Activated B cell treated with CpG ODN at 0.5 μM for 24 hours (primary cell): ENCODE data around the gene TIMP3. TPM values are rescaled to one million over a fixed set of nuclear protein-coding genes. Genes with fewer than 3 reads are reported as not detected.

ENCODE experiments used
- ATAC-seq: fragments of 200-7000 bp; cut with Tn5 transposase; one replicate; pipeline ENCODE4 v1.10.0; 2021; ENCODE audit warnings: low read depth, mild to moderate bottlenecking, moderate library complexity
- CTCF ChIA-PET: fragments of 350-600 bp; sonication (Branson Sonifier 250); formaldehyde crosslinking; loops from one replicate; lab custom pipeline; 2021; ENCODE audit warnings: antibody characterized with exemption; lab: Charles Lee
- POLR2A ChIA-PET: fragments of 350-600 bp; sonication (Branson Sonifier 250); formaldehyde crosslinking; loops from one replicate; lab custom pipeline; 2021; ENCODE audit warnings: antibody characterized with exemption; lab: Charles Lee
- DNase-seq: peaks from one replicate; pipeline ENCODE4 v3.0.0; 2022
- H3K27ac Mint-ChIP-seq: one replicate; pipeline ENCODE4 v1.8.0; 2020; ENCODE audit warnings: mixed read lengths
- H3K27me3 Mint-ChIP-seq: one replicate; pipeline ENCODE4 v1.8.0; 2021; ENCODE audit warnings: mixed read lengths
- H3K36me3 Mint-ChIP-seq: one replicate; pipeline ENCODE4 v1.8.0; 2021; ENCODE audit warnings: low read depth, mixed read lengths
- H3K4me1 Mint-ChIP-seq: one replicate; pipeline ENCODE4 v1.8.0; 2021; ENCODE audit warnings: mixed read lengths
- H3K4me3 Mint-ChIP-seq: one replicate; pipeline ENCODE4 v1.8.0; 2020; ENCODE audit warnings: mild to moderate bottlenecking, mixed read lengths
- H3K9me3 Mint-ChIP-seq: one replicate; pipeline ENCODE4 v1.8.0; 2020; ENCODE audit warnings: mixed read lengths
- intact Hi-C: fragments of 100-400 bp; cut with micrococcal nuclease; formaldehyde crosslinking; loops from one replicate; pipeline ENCODE4 v1.15.1; 2024
- total RNA-seq: library from RNA; stranded (reverse); gene quantifications from 2 replicates; pipeline ENCODE4 v1.2.3, GENCODE V29; 2022
- TF ChIP-seq, protein P1 (sequence below): fragments of 200-600 bp; IDR thresholded peaks from one replicate; pipeline ENCODE4 v1.8.0; 2022; ENCODE audit warnings: antibody characterized with exemption, mild to moderate bottlenecking

Gene TIMP3
- total RNA-seq, 1 donor from 2014 or later = not detected

DNA sequence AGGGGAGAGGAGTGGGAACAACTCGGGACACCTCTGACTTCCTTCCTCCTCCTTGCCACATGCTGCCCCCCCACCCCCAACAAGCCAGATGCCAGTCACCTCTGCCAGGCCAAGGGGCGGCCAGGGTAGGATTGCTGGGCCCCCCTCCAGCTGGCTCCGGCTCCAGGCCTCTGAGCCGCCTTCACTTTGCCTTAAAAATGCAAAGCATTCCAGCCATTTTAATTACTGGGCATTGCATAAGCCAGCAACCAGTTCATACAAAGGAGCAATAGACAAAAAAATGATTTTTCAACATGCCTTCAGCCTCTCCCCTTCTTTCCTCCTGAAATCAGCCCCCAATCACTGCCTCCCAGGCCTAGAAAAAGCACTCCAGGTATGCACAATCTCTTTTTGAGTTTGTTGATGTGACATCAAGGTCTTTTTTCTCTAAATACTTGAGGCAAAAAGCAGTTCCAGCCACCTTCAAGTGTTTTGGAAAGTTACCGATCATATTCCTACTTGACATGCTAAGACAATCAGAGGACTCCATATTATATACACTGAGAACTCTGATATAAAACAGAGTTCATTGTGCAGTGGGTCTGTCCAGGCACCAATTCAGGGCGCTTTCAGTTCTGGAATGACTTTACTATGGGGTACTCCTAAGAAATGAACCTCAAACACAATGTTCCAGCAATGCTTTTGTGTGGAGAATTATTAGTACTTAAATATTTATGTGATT, 12.4 kb upstream of the TIMP3 start:
- ATAC-seq (no peak), DNase-seq (no peak)
- Mint-ChIP-seq H3K4me3 (no peak overlapping the region), H3K27ac (no peak overlapping the region), H3K9me3 (no peaks in the 10 kb centered on the region), H3K27me3 (peaks cover 5% of the 10 kb centered on the region), H3K4me1 (no peaks in the 10 kb centered on the region), H3K36me3 (no peaks in the 10 kb centered on the region)
- TF ChIP-seq, protein P1, sequence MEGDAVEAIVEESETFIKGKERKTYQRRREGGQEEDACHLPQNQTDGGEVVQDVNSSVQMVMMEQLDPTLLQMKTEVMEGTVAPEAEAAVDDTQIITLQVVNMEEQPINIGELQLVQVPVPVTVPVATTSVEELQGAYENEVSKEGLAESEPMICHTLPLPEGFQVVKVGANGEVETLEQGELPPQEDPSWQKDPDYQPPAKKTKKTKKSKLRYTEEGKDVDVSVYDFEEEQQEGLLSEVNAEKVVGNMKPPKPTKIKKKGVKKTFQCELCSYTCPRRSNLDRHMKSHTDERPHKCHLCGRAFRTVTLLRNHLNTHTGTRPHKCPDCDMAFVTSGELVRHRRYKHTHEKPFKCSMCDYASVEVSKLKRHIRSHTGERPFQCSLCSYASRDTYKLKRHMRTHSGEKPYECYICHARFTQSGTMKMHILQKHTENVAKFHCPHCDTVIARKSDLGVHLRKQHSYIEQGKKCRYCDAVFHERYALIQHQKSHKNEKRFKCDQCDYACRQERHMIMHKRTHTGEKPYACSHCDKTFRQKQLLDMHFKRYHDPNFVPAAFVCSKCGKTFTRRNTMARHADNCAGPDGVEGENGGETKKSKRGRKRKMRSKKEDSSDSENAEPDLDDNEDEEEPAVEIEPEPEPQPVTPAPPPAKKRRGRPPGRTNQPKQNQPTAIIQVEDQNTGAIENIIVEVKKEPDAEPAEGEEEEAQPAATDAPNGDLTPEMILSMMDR = no peak
- ChIA-PET CTCF (no interaction called here), POLR2A (no interaction called here)
- intact Hi-C loops = no loop called here

DNA sequence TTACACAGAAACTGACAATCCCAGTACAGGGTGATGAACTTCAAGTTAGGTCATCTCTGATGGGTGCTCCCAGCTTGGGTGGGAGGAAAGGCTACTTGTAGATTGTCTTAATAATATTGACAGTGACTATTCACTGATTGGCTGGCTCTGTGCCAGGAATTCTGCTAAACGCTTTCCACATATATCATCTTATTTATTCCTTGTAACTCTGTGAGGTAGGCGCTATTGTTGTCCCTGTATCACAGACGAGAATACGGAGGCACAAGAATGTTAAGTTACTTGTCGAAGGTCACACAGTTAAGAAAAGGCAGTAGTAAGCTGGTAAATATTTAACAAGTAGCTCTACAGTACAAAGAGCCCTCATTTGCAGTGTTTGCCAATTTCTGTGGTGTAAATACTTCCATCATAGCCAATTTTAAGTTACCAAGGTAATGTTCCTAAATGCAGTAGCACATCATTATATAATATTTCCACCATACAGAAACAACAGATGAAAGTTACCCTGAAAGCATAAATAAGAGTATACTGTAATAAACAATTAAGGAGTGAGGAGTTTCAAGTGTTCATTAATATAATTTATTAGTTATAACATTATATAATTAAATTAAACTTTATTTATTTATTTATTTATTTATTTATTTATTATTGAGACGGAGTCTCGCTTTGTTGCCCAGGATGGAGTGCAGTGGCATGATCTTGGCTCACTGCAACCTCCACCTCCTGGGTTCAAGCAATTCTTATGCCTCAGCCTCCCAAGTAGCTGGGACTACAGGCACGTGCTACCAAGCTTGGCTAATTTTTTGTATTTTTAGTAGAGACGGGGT, 11.5 kb upstream of the TIMP3 start:
- ChIA-PET CTCF (no interaction called here), POLR2A (no interaction called here)
- Mint-ChIP-seq H3K27me3 (peaks cover 5% of the 10 kb centered on the region), H3K4me1 (no peaks in the 10 kb centered on the region), H3K36me3 (no peaks in the 10 kb centered on the region), H3K4me3 (no peak overlapping the region), H3K27ac (no peak overlapping the region), H3K9me3 (no peaks in the 10 kb centered on the region)
- TF ChIP-seq, protein P1 = no peak
- DNase-seq = no peak
- ATAC-seq = no peak
- intact Hi-C loops = no loop called here

DNA sequence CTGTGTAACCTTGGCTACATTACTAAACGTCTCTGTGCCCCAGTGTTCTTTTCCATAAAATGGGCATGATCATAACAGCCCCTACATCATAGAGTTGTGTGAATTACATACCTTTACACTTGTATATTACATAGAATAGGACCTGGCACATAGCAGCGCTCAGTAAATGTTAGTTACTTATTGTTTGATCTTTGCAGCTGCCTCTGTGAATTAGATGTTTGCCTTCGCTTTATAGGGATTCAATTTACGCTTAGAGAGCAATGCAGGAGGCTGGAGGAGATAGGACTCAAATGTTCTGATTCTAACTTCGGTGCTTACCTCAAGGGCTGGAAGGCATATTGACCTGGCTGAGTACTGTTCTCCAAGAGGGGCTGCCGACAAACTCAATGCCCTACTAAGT, 10.4 kb upstream of the TIMP3 start:
- H3K36me3 Mint-ChIP-seq = no peaks in the 10 kb centered on the region
- H3K27me3 Mint-ChIP-seq = peaks cover 5% of the 10 kb centered on the region
- POLR2A ChIA-PET = no interaction called here
- H3K27ac Mint-ChIP-seq = no peak overlapping the region
- CTCF ChIA-PET = no interaction called here
- DNase-seq = no peak
- no peak for ATAC-seq
- H3K4me3 Mint-ChIP-seq = no peak overlapping the region
- TF ChIP-seq, protein P1 = no peak
- H3K9me3 Mint-ChIP-seq = no peaks in the 10 kb centered on the region
- intact Hi-C loops = no loop called here
- no peaks in the 10 kb centered on the region for H3K4me1 Mint-ChIP-seq

DNA sequence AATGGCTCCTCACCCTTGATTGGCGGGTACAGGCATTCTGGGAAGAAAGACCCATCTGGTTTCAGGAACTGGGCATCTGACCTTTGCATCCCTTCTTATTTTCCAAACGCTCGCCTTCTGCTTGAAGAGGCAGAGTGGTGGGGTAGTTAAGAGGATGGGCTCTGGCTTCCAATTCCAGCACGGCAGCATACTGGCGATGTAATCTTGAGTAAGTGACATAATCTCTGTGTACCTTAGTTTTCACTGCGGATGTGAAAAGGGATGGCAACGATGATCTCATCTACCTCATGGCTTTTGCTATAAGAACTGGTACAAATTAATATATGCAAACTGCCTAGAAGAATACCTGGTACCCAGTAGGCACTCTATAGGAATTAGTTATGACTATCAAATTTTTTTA, 10.0 kb upstream of the TIMP3 start:
- CTCF ChIA-PET = no interaction called here
- POLR2A ChIA-PET = no interaction called here
- Mint-ChIP-seq H3K27me3 (peaks cover 5% of the 10 kb centered on the region), H3K4me3 (no peak overlapping the region), H3K9me3 (no peaks in the 10 kb centered on the region), H3K4me1 (no peaks in the 10 kb centered on the region), H3K36me3 (no peaks in the 10 kb centered on the region), H3K27ac (no peak overlapping the region)
- intact Hi-C loops = no loop called here
- no peak for ATAC-seq
- no peak for DNase-seq
- TF ChIP-seq, protein P1 = no peak

DNA sequence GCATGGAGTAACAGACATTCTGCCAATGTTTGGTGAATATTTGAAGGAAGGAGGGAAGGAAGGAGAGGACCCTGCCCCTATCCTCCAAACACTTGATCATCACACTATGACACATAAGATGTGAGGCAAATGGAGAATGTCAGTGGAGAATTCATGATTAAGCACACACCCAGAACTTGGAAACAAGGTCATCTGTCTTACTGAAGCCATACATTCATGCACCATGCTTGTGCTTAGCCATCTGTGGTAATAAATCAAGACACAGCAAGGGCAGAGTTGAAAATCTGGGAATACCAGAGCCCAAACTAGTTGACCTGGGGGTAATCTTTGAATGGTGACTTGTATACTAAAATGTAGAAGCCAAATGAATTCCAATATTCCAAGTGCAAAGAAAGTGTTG, 7.9 kb upstream of the TIMP3 start:
- TF ChIP-seq, protein P1 = no peak
- Mint-ChIP-seq H3K36me3 (no peaks in the 10 kb centered on the region), H3K4me3 (no peak overlapping the region), H3K9me3 (no peaks in the 10 kb centered on the region), H3K27ac (no peak overlapping the region), H3K4me1 (no peaks in the 10 kb centered on the region), H3K27me3 (peaks cover 10% of the 10 kb centered on the region)
- ChIA-PET CTCF (interaction anchor here (1.4 kb wide), 1 partner anchor 19 kb away, joined by 3 read pairs; no protein-coding TSS in a partner anchor), POLR2A (no interaction called here)
- DNase-seq = no peak
- no peak for ATAC-seq
- intact Hi-C loops = no loop called here
